ENCODE measurements around the gene SLC16A2.

DNA sequence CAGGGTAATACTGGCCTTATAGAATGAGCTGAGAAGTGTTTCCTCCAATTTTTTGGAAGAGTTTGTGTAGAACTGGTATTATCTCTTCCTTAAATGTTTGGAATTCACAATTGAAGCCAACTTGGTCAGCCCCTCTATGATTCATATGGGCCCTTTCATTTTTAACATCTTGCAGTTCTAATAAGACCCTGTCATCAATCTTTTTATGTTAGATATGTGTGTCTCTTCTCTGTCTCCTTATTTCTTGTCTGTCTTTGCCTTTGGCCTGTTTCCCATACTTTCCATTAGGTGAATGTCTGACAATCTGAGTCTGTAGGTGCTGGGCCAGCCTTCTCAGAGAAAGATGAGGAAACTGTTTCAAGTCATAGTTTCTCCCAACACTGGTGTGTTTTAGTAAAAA lies 88.7 kb downstream of the SLC16A2 start:
- TF ChIP-seq, protein P1, sequence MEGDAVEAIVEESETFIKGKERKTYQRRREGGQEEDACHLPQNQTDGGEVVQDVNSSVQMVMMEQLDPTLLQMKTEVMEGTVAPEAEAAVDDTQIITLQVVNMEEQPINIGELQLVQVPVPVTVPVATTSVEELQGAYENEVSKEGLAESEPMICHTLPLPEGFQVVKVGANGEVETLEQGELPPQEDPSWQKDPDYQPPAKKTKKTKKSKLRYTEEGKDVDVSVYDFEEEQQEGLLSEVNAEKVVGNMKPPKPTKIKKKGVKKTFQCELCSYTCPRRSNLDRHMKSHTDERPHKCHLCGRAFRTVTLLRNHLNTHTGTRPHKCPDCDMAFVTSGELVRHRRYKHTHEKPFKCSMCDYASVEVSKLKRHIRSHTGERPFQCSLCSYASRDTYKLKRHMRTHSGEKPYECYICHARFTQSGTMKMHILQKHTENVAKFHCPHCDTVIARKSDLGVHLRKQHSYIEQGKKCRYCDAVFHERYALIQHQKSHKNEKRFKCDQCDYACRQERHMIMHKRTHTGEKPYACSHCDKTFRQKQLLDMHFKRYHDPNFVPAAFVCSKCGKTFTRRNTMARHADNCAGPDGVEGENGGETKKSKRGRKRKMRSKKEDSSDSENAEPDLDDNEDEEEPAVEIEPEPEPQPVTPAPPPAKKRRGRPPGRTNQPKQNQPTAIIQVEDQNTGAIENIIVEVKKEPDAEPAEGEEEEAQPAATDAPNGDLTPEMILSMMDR (IDR thresholded peaks at IDR 0.05; ENCODE audit: low read depth, low read length): no peak
- no peak for TF ChIP-seq POLR2A (IDR thresholded peaks at IDR 0.05; ENCODE audit: extremely low read depth, insufficient read length)
